HL-60 (cell line): ENCODE data around the gene PROB1.

ENCODE experiments used
- DNase-seq, 2 experiments: peaks; one replicate each; pipeline ENCODE4 v3.0.0-alpha.2; 2010 to 2020; ENCODE audit warnings: low read depth in 1 of 2, low spot score in 1 of 2
- H3K27ac ChIP-seq: fragments of 250-450 bp; sonication (Bioruptor Pico); replicated peaks from 2 replicates; pipeline ENCODE4 v1.5.1; 2020; ENCODE audit warnings: mild to moderate bottlenecking, moderate library complexity
- H3K27me3 ChIP-seq: fragments of 250-450 bp; sonication (Bioruptor Pico); 2 replicates; pipeline ENCODE4 v1.5.1; 2021; ENCODE audit warnings: mild to moderate bottlenecking, moderate library complexity; ENCODE audit not compliant: insufficient read depth, poor library complexity, severe bottlenecking
- H3K4me3 ChIP-seq: replicated peaks from 2 replicates; pipeline ENCODE4 v1.5.1; 2011; ENCODE audit warnings: mild to moderate bottlenecking, control low read depth, low read length; ENCODE audit not compliant: insufficient read depth
- GABPA ChIP-seq: IDR thresholded peaks from 2 replicates; pipeline ENCODE4 v1.6.1; 2012; ENCODE audit warnings: low read depth
- POLR2AphosphoS5 ChIP-seq: IDR thresholded peaks from 2 replicates; pipeline ENCODE4 v1.6.1; 2012; ENCODE audit warnings: low read depth
- REST ChIP-seq: IDR thresholded peaks from 2 replicates; pipeline ENCODE4 v1.6.1; 2012; ENCODE audit warnings: low read depth; ENCODE audit not compliant: insufficient replicate concordance
- SPI1 ChIP-seq: IDR thresholded peaks from 2 replicates; pipeline ENCODE4 v1.6.1; 2012; ENCODE audit warnings: low read depth, mild to moderate bottlenecking, borderline replicate concordance
- TF ChIP-seq, protein P1 (sequence below): IDR thresholded peaks from one replicate; pipeline ENCODE4 v1.5.1; 2011; ENCODE audit warnings: low read length, control low read depth, inconsistent platforms; ENCODE audit not compliant: insufficient read depth

Gene PROB1

DNA sequence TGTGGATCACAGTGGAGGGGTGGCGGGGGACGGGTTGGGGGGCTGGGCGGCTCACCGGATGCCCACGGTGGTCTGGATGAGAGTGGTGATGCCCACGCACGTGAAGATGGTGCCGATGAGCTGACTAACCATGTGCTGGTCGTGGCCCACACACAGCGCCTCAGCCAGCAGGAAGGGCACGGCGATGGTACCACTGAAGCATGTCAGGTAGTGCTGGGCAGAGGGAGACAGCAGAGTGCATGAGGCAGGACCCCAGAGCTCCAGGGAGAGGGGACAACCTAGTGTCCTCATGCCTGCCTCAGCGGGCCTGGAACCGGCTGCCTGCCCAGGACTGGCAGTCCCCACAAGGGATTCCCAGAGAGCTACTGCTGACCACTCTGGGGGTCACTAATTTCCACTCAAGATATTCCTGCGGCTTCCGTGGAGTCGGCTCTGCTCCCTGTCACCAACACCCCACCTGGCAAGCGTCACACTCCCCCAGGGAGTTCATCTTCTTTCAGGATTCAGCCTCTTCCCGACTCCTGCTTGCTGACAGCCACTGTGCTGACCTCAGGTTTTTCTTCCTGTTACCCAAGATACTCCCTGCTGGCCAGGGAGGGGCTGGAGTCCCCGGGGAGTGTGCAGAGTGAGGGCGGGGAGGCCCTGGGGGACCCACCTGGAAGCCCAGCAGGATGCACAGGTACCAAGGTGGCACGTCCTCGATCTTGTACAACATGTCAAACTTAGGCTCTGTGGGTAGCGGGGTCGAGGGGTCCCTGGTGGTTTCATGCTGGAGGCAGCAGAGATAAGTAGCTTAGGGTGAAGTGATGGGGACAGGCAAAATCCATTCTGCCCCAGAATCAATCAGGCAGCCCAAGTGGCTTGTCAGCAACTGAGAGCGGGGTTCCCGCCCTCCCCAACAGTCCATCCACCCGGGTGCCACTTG is 12.8 kb downstream of the PROB1 start:
- no peak for DNase-seq
- TF ChIP-seq REST = no peak
- TF ChIP-seq, protein P1, sequence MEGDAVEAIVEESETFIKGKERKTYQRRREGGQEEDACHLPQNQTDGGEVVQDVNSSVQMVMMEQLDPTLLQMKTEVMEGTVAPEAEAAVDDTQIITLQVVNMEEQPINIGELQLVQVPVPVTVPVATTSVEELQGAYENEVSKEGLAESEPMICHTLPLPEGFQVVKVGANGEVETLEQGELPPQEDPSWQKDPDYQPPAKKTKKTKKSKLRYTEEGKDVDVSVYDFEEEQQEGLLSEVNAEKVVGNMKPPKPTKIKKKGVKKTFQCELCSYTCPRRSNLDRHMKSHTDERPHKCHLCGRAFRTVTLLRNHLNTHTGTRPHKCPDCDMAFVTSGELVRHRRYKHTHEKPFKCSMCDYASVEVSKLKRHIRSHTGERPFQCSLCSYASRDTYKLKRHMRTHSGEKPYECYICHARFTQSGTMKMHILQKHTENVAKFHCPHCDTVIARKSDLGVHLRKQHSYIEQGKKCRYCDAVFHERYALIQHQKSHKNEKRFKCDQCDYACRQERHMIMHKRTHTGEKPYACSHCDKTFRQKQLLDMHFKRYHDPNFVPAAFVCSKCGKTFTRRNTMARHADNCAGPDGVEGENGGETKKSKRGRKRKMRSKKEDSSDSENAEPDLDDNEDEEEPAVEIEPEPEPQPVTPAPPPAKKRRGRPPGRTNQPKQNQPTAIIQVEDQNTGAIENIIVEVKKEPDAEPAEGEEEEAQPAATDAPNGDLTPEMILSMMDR = no peak
- no peak for TF ChIP-seq GABPA
- TF ChIP-seq SPI1 = no peak
- TF ChIP-seq POLR2AphosphoS5 = no peak
- H3K4me3 ChIP-seq = no peak overlapping the region
- no peak overlapping the region for H3K27ac ChIP-seq
- H3K27me3 ChIP-seq = no peaks in the 10 kb centered on the region

DNA sequence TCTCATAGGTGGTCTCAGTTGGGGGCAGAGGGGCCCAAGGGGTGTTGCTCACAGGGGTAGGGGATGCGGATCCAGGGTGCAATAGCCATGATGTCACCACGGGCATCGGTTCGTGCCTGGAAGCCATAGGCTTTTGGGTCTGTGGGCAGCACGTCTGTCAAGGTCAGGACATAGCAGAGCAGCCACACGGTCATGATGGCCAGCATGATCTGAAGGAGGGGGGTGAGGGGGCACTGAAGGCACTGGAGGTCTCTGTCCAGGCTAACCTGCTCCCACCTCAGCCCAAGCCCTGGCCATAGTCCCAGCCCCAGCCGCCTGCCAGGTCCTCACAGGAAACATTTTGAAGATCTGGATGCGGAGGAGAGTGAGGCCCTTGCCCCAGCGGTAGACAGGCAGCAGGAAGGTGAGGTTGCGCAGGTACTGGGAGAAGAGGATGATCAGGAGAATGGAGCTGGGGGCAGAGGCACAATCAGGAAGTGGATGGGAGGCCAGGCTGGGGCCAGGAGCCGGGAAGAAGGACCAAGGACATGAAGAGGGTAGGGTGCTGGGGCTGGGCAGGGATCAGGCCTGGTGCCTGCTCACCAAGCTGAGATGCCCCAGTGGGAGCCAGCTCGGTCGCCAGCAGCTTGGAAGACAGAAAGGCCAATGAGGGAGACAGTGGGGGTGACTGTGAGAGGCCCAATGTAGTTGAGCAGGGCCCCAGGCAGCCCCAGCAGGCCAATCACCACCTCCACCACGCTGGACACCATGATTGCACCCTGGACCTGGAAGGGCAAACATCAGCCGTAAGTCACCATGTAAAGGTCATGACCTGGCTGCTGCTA is 15.1 kb downstream of the PROB1 start:
- TF ChIP-seq, protein P1 = no peak
- TF ChIP-seq REST = no peak
- no peak for TF ChIP-seq GABPA
- TF ChIP-seq POLR2AphosphoS5 = no peak
- no peak for TF ChIP-seq SPI1
- Histone ChIP-seq H3K27ac (no peak overlapping the region), H3K27me3 (no peaks in the 10 kb centered on the region), H3K4me3 (no peak overlapping the region)
- DNase-seq = no peak

DNA sequence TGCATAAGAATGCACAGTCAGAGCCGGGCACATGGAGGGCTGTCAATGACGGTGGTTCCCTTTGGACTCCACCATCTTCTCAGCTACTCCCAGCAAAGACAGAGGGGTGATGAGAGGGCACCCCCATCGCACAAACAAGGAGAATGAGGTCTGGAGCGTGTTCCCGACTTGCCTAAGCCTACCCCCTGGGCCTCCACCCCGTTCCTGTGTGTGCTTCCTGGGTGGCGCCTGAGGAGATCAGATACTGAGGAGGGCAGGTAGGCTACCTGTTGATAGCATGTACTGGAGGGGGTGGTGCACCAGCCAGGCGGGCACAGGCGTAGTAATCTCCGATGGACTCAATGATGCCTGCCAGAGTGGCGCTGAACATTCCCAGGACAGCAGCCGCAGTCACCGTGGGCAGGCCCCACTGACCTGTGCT is 16.0 kb downstream of the PROB1 start:
- Histone ChIP-seq H3K27me3 (no peaks in the 10 kb centered on the region), H3K4me3 (no peak overlapping the region), H3K27ac (no peak overlapping the region)
- DNase-seq = no peak
- TF ChIP-seq POLR2AphosphoS5 (no peak), GABPA (no peak), REST (no peak), SPI1 (no peak)
- TF ChIP-seq, protein P1 = no peak
